ENCODE results near the gene CLUH.

GRCh38 chr17:2718150-2718938 is 6.8 kb upstream of the CLUH start:
- TF ChIP-seq, protein P1, sequence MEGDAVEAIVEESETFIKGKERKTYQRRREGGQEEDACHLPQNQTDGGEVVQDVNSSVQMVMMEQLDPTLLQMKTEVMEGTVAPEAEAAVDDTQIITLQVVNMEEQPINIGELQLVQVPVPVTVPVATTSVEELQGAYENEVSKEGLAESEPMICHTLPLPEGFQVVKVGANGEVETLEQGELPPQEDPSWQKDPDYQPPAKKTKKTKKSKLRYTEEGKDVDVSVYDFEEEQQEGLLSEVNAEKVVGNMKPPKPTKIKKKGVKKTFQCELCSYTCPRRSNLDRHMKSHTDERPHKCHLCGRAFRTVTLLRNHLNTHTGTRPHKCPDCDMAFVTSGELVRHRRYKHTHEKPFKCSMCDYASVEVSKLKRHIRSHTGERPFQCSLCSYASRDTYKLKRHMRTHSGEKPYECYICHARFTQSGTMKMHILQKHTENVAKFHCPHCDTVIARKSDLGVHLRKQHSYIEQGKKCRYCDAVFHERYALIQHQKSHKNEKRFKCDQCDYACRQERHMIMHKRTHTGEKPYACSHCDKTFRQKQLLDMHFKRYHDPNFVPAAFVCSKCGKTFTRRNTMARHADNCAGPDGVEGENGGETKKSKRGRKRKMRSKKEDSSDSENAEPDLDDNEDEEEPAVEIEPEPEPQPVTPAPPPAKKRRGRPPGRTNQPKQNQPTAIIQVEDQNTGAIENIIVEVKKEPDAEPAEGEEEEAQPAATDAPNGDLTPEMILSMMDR (IDR thresholded peaks at IDR 0.05; ENCODE audit: poor library complexity): no peak
- TF ChIP-seq EZH2 (IDR thresholded peaks at IDR 0.05; ENCODE audit: borderline replicate concordance): no peak
